Bronchial epithelial cell (primary cell): Measurements from ENCODE around the gene CERT1. TPM values are rescaled to one million over a fixed set of nuclear protein-coding genes. Genes with fewer than 3 reads are reported as not detected.

Source experiments
- DNase-seq: peaks from one replicate; pipeline ENCODE4 v3.0.0-alpha.2; 2010; ENCODE audit warnings: low read depth
- FAIRE-seq: peaks from 2 replicates; lab custom pipeline; 2011; peaks lifted over from hg19 to GRCh38; lab: Jason Lieb, UNC
- H3K27me3 ChIP-seq: 2 replicates; pipeline ENCODE4 v1.5.1; 2011; ENCODE audit warnings: low read length; ENCODE audit not compliant: control insufficient read depth, insufficient read depth
- H3K36me3 ChIP-seq: 2 replicates; pipeline ENCODE4 v1.5.1; 2011; ENCODE audit warnings: low read length; ENCODE audit not compliant: control insufficient read depth, insufficient read depth
- H3K4me3 ChIP-seq: 2 replicates; pipeline ENCODE4 v1.5.1; 2011; ENCODE audit warnings: mild to moderate bottlenecking, low read depth, low read length, control low read depth
- CTCF ChIP-seq: IDR thresholded peaks from 2 replicates; pipeline ENCODE4 v1.5.1; 2011; ENCODE audit warnings: mild to moderate bottlenecking, moderate library complexity, low read length, control low read depth, inconsistent platforms; ENCODE audit not compliant: insufficient read depth, severe bottlenecking
- total RNA-seq: library from RNA; depleted of rRNA; stranded (reverse); fragments of >200 nt; gene quantifications from 2 replicates; pipeline ENCODE4 v1.2.1, GENCODE V29; 2014

CERT1 gene
- total RNA-seq, 1 donor from 2014 or later: 20.5 TPM

- H3K27me3 ChIP-seq: no peaks in the 10 kb centered on the region
- TF ChIP-seq CTCF: no peak
- FAIRE-seq (no peak), DNase-seq (no peak)
- no peaks in the 10 kb centered on the region for H3K36me3 ChIP-seq
- H3K4me3 ChIP-seq: no peak overlapping the region
Observed at GRCh38 chr5:75522025-75522424, 10.6 kb upstream of the CERT1 start.

GRCh38 chr5:75521195-75521594 lies 9.8 kb upstream of the CERT1 start:
- H3K4me3 ChIP-seq: no peak overlapping the region
- H3K36me3 ChIP-seq: no peaks in the 10 kb centered on the region
- no peaks in the 10 kb centered on the region for H3K27me3 ChIP-seq
- FAIRE-seq (no peak), DNase-seq (no peak)
- no peak for TF ChIP-seq CTCF

GRCh38 chr5:75519761-75520160 lies 8.3 kb upstream of the CERT1 start:
- FAIRE-seq: no peak
- no peaks in the 10 kb centered on the region for H3K27me3 ChIP-seq
- no peak overlapping the region for H3K4me3 ChIP-seq
- H3K36me3 ChIP-seq: no peaks in the 10 kb centered on the region
- no peak for DNase-seq
- TF ChIP-seq CTCF: no peak

- H3K27me3 ChIP-seq: no peaks in the 10 kb centered on the region
- no peak overlapping the region for H3K4me3 ChIP-seq
- TF ChIP-seq CTCF: no peak
- FAIRE-seq (no peak), DNase-seq (no peak)
- no peaks in the 10 kb centered on the region for H3K36me3 ChIP-seq
Observed at GRCh38 chr5:75514323-75514722, 2.9 kb upstream of the CERT1 start.

GRCh38 chr5:75513841-75514240 lies 2.4 kb upstream of the CERT1 start:
- DNase-seq: no peak
- no peaks in the 10 kb centered on the region for H3K27me3 ChIP-seq
- H3K36me3 ChIP-seq: no peaks in the 10 kb centered on the region
- FAIRE-seq: no peak
- no peak for TF ChIP-seq CTCF
- H3K4me3 ChIP-seq: no peak overlapping the region

- no peak for TF ChIP-seq CTCF
- no peak for DNase-seq
- H3K36me3 ChIP-seq: no peaks in the 10 kb centered on the region
- H3K4me3 ChIP-seq: peak overlapping the region; percentile 75
- H3K27me3 ChIP-seq: no peaks in the 10 kb centered on the region
- no peak for FAIRE-seq
Observed at GRCh38 chr5:75512383-75513074, 1.1 kb upstream of the CERT1 start.
